Measurements from ENCODE around the gene PAFAH1B2.
"Not testable (repeated sequence)": the region's sequence is repeated elsewhere in the genome, so short reads cannot be mapped to it uniquely, and the experiment has no call there.

PAFAH1B2 gene

GRCh38 chr11:117206111-117206510 is 62.0 kb downstream of the PAFAH1B2 start:
- not testable (repeated sequence) for DNase-seq

DNA sequence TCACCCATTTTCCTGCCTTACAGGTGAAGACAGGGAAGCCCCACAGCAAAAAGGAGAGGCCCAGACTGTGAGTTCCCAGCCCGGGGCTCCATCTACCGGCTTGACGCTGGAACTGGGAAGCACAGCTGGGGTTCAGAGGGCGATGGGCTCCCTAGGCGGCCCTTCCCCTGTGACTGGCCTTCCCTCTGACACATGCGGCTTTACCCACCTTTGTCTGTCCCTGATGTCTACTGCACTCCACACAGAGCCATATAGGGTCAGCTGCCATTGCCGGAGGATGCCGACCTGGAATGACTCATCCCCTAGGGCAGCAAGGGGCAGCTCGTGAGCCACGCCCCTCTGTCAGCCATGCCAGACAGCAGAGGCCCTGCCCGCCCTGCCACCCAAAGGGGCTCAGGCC is 62.8 kb downstream of the PAFAH1B2 start:
- not testable (repeated sequence) for DNase-seq

DNA sequence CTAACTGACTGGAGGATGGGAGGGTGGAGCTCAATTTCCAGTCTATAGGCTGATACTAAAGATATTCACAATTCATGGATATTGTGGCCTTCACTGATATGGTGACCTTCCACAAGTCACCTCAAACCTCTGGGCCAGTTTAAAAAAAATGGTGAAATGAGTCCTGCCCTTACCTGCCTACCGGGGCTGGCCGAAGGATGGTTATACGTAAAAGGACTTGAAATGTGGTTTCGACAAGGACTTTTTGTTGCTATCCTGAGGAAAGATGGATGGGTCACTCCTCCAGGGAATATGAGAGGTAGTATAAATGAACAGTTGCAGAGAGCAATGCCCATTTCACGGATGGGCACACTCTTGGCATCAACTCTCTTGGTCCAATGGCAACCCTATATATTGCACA is 63.4 kb downstream of the PAFAH1B2 start:
- DNase-seq = not testable (repeated sequence)

DNA sequence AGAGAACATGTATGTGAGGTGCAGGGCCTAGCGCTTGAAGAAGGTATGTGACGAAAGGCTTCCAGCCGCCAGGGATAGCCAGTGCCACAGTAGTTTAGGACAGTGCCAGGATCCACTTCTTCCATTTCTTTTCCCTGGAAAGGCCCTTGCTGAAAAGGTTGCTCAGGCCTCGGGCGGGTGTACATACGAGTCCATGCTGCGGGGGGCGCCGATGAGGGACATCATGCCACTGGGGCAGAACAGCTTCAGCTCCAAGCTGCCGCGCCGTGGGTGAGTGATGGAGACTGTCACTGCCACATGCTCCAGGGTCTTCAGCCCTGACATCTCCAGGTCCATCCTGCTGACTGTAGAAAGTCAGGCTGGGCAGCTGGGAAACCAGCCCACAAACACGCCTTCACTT is 64.6 kb downstream of the PAFAH1B2 start:
- DNase-seq = not testable (repeated sequence)

- DNase-seq = not testable (repeated sequence)
These were observed 65.5 kb downstream of the PAFAH1B2 start for GRCh38 chr11:117209351-117210125.

GRCh38 chr11:117210620-117211019 is 66.5 kb downstream of the PAFAH1B2 start:
- no peak for DNase-seq

- DNase-seq = no peak
These were observed 68.7 kb downstream of the PAFAH1B2 start for GRCh38 chr11:117212697-117213355.

DNA sequence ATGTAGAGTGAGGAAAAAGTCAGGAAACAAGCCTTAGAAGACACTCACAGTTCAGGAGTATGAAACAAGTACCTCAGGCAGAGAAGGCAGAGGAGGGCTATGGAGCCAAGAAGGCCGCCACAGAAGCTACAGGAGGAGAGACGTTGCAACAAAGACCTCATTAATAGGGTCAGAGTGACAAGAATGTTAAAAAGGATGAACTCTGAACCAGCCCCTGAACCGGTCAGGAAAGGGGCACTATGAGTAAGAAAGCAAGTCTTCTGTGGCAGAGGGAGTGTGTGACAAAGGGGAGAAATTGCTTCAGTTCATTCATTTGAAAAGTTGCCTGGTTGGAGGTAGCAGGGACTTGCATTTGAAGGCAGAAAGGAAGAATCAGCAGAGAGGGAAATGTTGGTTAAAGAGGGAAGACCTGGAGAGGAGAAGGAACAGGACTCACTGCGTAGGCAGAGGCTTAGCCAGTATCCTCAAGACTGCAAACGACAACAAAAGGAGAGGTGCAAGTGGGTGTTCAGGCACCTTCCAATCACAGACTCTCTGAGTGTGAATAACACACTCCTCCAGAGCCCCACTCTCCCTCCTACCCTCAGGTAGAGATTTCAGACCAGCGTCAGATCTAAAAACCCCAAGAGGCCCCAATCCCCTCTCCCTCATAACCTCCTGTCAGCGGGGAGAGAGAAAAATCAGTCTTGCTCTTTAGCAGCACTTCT is 70.5 kb downstream of the PAFAH1B2 start:
- DNase-seq = no peak

DNA sequence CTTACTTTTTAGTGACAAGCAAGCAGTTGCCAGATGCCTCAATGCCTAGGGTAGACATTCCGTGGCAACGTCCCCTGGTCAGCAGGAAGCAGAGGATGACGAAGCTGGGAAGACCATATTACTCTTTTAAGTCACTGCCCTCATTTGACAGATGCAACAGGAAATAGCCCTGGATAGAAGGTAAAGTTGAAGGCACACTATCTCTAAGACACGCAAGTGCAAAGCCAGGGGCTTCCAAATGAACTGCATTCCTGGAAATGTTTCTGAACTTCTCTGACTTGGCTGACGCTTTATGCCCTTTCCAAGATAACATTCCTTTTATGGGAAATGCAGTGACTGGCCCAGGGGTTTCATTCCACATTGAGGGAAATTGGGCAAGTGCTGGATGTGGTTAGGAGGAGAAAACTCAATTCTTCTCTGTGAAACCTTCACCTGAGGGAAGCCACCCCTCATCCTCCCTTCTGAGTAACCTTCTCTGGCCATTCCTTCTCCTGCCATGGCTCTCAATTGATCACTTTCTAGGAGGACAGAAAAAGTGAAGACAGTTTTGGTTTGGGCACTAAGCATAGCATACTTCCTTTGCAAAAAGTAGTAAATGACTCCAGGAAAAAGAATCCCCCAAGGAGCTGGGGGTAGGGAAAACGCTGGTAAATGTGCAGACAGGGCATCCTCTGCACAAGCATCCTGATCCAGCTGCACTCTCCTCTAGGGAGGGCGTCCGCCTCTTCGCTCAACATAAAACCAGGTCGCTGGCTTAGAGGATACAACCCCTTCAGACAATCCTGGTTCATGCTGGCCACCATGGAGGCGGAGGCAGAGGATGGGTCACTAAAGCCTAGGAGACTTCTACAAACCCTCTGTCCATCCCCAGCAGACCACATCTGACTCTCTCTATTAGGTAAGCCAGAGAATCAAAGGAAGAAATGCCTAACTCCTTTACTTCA is 73.3 kb downstream of the PAFAH1B2 start:
- no peak for DNase-seq

DNA sequence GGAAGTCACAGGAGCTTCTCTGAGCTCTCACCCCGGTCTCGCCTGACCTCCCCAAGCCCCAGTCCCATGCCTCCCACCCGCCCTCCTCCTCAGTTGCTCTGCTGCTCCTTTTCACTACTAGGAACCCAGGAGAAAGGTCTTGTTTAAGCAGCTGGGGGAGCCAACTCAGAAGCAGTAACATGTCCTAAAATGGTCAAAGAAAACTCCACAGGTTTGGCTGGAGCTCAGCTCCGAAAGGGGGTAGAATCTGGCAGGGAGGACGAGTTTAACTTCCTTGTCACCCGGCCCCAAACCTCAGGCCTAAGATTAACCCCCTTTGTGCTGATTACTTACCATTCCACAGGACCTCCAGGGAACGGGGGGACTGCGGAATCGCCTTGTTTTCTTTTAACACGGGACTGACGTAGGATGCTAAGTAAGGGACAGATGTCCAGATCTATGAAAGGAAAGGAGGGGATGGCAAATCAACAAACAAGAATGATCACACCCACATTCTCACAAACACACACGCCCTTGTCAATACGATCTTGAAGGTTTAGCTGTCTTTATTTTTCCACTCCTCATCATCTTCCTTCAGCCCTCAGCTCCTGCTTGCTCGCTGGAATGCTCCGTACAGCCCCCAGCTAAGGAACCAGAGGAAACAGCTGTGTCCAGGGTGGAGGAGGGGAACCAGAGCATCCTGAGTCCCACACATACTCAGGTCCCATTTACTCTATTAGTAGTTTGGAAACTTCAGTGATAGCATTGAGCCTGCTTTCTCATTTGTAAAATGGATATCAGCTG is 74.2 kb downstream of the PAFAH1B2 start:
- DNase-seq = no peak

DNA sequence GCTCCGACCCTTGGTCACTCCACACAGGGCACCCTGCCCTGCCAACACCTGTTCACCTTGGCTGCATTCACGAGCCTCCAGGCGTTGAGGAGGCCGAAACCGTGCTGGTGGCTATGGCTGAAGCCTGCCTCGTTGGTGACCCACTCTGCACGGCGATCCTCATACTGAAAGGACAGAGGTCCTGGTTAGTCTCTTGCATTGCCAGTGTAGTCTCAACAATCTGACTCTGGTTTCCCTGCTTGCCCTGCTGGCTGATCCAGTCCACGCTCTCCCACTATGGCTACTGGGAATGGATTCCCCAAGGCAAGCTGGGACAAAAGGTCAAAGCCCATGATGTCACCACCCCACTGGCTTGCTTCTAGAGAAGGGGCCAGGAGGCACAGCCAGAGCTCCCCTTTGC is 74.9 kb downstream of the PAFAH1B2 start:
- no peak for DNase-seq

DNA sequence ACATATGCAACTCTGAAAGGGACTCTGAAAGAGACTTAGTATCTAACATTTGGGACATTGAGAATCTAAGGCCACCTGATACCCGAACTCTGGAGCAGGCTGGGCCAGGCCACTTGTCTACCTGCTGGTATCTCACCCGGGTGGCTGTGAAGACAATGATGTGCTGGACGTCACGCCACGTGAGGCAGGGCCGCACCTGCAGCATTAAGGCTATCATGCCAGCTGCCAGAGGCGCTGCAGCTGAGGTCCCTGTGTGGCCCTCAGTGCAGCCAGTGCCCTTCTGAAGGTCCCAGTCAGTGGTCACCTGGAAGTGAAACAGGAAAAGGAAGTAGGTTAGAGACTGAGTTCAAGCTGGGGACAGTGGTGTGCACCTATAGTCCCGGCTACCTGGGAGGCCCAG is 75.4 kb downstream of the PAFAH1B2 start:
- DNase-seq = no peak

DNA sequence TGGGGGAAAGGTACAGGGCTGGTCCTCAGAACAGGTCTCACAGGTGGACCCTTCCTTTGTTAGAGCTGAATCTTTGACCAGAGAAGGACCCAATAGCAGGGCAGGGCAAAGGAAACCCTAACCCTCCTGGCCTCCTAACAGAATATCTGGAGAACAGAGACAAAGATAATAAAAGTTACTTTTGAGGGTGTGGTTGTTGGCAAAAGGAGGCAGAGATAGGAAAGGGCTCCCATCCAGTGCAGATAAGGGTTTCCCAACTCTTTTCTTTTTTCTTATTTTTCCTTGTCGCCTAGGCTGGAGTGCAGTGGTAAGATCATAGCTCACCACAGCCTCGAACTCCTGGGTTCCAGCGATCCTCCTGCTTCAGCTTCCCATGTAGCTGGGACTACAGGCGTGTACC is 75.9 kb downstream of the PAFAH1B2 start:
- DNase-seq = no peak

GRCh38 chr11:117220568-117220967 is 76.5 kb downstream of the PAFAH1B2 start:
- DNase-seq = no peak

DNA sequence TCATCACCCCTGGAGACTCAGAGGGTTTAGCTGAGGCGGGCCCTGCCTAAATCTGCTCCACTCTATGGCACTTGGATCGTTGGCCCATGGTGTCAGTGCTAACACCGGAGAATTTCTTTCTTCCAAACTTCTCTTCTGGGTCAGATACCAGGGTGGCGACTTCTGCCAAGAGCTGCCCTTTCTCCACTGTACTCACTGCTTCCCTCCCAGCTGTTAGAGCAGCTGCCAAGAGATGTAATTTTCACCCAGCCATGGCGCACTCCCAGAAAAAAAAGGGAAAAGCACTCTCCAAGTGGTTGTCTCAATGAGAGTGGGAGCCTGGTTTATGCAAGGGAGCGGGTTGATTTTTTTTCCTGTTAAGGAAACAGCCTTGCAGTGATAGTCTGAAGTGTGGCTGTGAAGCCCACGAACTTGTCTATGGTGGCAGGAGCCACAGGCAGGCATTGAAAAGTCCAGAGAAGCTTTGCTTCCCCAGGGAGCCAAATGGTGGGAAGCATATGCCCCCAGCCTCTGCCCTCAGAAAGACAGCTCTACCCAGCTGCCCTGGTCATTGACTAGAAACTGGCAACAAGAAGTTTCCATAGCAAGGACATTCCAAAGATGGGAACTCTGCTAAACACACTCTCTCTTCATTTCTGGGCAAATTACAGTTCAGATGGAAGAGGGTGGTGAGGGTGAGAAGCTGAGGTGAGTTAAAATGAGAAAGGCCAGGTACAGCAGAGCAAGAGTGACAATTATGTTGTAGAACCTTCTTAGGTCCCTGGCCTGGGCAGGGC is 77.1 kb downstream of the PAFAH1B2 start:
- DNase-seq = no peak

GRCh38 chr11:117221775-117222517 is 77.9 kb downstream of the PAFAH1B2 start:
- no peak for DNase-seq

- DNase-seq = no peak
These were observed 79.1 kb downstream of the PAFAH1B2 start for GRCh38 chr11:117222991-117223740.

- no peak for DNase-seq
These were observed 79.9 kb downstream of the PAFAH1B2 start for GRCh38 chr11:117223741-117224689.
